Neural crest cell (in vitro differentiated cells): ENCODE data around the gene MORC2. TPM values are rescaled to one million over a fixed set of nuclear protein-coding genes. Genes with fewer than 3 reads are reported as not detected.

ENCODE experiments used
- DNase-seq: peaks from one replicate; pipeline ENCODE4 v3.0.0; 2021; ENCODE audit warnings: low read depth, mixed read lengths, low spot score
- H3K27ac Mint-ChIP-seq: one replicate; pipeline ENCODE4 v1.8.0; 2021; ENCODE audit warnings: mild to moderate bottlenecking, mixed read lengths; ENCODE audit not compliant: unreplicated experiment
- H3K27me3 Mint-ChIP-seq: 2 replicates; pipeline ENCODE4 v1.8.0; 2021; ENCODE audit warnings: low read depth, mild to moderate bottlenecking, mixed read lengths
- H3K36me3 Mint-ChIP-seq: 2 replicates; pipeline ENCODE4 v1.8.0; 2021; ENCODE audit warnings: low read depth, mild to moderate bottlenecking, mixed read lengths
- H3K4me1 Mint-ChIP-seq: 2 replicates; pipeline ENCODE4 v1.8.0; 2021; ENCODE audit warnings: mixed read lengths
- H3K4me3 Mint-ChIP-seq: one replicate; pipeline ENCODE4 v1.8.0; 2021; ENCODE audit warnings: mild to moderate bottlenecking, mixed read lengths
- H3K9me3 Mint-ChIP-seq: 2 replicates; pipeline ENCODE4 v1.8.0; 2021; ENCODE audit warnings: mixed read lengths
- total RNA-seq: library from RNA; stranded (reverse); gene quantifications from 2 replicates; pipeline ENCODE4 v1.2.1, GENCODE V29; 2021
- TF ChIP-seq, protein P1 (sequence below): fragments of 200-600 bp; sonication (generic); conservative IDR thresholded peaks from 2 replicates; pipeline ENCODE4 v1.5.0; 2021; ENCODE audit warnings: antibody characterized with exemption, mild to moderate bottlenecking

Gene MORC2
- total RNA-seq, 1 donor from 2014 or later: 38.8 TPM

DNA sequence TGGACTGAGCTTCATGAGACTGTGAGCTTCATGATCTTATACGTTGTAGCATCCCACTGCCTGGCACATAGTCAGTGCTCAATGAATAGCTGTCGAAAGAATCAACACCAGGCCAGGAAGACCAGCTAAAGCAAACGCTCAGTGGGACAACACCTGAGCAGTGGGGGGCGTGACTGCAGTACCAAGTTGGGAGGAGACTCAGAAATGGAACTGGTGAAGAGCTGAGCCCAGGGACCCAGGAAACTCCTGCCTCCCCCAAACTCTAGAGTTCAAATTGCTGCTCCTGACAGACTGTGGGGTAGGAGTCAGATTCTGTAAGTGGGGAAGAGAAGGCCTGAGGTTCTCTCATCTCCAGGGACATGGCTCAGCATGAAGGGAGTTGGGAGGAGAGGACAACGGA, 59.3 kb downstream of the MORC2 start:
- no peaks in the 10 kb centered on the region for H3K9me3 Mint-ChIP-seq
- H3K36me3 Mint-ChIP-seq: peaks cover 6% of the 10 kb centered on the region
- H3K27ac Mint-ChIP-seq: no peak overlapping the region
- H3K27me3 Mint-ChIP-seq: no peaks in the 10 kb centered on the region
- no peaks in the 10 kb centered on the region for H3K4me1 Mint-ChIP-seq
- H3K4me3 Mint-ChIP-seq: no peak overlapping the region
- DNase-seq: no peak
- TF ChIP-seq, protein P1, sequence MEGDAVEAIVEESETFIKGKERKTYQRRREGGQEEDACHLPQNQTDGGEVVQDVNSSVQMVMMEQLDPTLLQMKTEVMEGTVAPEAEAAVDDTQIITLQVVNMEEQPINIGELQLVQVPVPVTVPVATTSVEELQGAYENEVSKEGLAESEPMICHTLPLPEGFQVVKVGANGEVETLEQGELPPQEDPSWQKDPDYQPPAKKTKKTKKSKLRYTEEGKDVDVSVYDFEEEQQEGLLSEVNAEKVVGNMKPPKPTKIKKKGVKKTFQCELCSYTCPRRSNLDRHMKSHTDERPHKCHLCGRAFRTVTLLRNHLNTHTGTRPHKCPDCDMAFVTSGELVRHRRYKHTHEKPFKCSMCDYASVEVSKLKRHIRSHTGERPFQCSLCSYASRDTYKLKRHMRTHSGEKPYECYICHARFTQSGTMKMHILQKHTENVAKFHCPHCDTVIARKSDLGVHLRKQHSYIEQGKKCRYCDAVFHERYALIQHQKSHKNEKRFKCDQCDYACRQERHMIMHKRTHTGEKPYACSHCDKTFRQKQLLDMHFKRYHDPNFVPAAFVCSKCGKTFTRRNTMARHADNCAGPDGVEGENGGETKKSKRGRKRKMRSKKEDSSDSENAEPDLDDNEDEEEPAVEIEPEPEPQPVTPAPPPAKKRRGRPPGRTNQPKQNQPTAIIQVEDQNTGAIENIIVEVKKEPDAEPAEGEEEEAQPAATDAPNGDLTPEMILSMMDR: no peak

DNA sequence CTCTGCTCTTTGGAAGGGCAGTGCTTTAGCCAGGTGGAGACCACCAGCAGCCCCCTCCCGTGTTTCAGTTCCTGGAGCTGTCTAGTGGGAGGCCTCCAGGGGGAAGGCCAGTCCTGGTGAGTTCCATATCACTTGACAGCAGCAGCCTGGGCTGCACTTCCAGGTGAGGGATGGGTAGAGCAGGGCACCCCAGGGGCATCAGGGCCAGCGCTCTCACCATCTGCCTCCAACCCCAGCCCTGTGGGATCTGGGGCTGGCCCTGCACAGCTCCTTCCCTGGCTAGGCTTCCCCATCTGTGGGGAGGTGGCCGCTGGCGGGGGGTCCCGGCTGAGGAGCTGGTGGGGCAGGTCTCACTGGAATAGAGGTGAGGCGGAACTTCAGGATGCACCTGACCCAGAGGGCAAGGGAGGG, 60.5 kb downstream of the MORC2 start:
- no peak for DNase-seq
- Mint-ChIP-seq H3K4me1 (no peaks in the 10 kb centered on the region), H3K27ac (no peak overlapping the region), H3K9me3 (no peaks in the 10 kb centered on the region), H3K4me3 (no peak overlapping the region), H3K36me3 (peaks cover 9% of the 10 kb centered on the region), H3K27me3 (no peaks in the 10 kb centered on the region)
- TF ChIP-seq, protein P1: no peak

DNA sequence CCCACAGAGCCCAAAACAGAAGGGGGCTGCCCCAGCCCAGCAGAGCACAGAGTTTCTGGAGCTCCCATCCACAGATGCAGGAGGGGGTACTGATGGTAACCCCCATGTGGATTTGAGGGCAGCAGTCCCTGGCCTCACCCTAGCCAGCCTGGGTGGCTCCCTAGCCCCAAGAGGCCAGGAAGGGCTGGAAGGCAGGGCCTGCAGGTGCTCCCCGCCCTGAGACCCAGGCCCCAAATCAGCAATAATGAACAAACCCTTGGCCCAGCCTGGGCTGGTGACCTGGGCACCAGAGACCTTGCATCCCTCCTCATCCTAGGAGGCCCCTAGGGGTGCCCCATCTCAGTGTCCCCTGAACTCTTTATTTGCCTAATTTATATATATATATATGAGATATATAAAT, 61.6 kb downstream of the MORC2 start:
- H3K4me1 Mint-ChIP-seq: no peaks in the 10 kb centered on the region
- H3K4me3 Mint-ChIP-seq: no peak overlapping the region
- peaks cover 14% of the 10 kb centered on the region for H3K36me3 Mint-ChIP-seq
- H3K27ac Mint-ChIP-seq: no peak overlapping the region
- TF ChIP-seq, protein P1: no peak
- H3K27me3 Mint-ChIP-seq: no peaks in the 10 kb centered on the region
- DNase-seq: no peak
- no peaks in the 10 kb centered on the region for H3K9me3 Mint-ChIP-seq

DNA sequence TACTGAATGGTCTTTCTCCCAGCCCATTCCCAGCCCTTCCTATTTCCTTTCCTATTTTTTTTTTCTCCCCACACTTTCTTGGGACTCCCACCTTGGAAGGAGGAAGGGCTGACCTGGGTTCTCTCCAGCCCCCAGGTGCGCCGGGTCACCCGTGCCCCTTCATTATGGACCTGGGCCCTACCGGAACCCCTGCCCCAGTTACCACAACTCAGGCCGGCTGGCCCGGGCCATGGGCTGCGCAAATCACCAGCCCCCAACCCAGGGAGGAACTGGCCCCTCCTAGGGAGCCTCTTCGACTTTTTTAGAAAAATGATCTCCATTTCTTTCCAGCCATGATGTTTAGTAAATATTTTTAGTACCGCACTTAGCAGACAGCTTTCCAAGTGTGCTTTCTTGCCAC, 62.2 kb downstream of the MORC2 start:
- H3K4me1 Mint-ChIP-seq: no peaks in the 10 kb centered on the region
- H3K27ac Mint-ChIP-seq: no peak overlapping the region
- TF ChIP-seq, protein P1: no peak
- H3K4me3 Mint-ChIP-seq: no peak overlapping the region
- DNase-seq: no peak
- no peaks in the 10 kb centered on the region for H3K27me3 Mint-ChIP-seq
- no peaks in the 10 kb centered on the region for H3K9me3 Mint-ChIP-seq
- peaks cover 16% of the 10 kb centered on the region for H3K36me3 Mint-ChIP-seq

DNA sequence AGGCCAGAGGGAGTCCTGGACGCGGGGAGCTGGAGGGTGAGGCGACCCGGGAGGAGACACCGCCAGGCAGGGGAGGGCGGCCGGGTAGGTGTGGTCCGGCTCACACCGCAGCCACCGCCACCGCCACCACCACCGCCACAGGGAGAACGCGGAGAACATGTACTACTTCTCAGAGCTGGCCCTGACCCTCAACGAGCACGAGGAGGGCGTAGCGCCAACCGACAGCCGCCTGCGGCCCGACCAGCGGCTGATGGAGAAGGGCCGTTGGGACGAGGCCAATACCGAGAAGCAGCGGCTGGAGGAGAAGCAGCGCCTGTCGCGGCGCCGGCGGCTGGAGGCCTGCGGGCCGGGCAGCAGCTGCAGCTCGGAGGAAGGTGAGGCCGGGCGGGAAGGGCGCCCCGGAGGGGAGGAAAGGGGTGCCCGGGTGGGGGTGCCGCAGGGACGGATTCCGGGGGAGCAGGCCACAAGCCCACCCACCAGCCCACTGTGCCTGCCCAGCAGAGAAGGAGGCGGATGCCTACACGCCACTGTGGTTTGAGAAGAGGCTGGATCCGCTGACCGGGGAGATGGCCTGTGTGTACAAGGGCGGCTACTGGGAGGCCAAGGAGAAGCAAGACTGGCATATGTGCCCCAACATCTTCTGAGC, 62.8 kb downstream of the MORC2 start:
- Mint-ChIP-seq H3K27ac (no peak overlapping the region), H3K27me3 (no peaks in the 10 kb centered on the region), H3K9me3 (no peaks in the 10 kb centered on the region), H3K4me1 (no peaks in the 10 kb centered on the region), H3K36me3 (peaks cover 16% of the 10 kb centered on the region), H3K4me3 (no peak overlapping the region)
- TF ChIP-seq, protein P1: no peak
- DNase-seq: no peak
